Stimulated activated naive B cell treated with anti-CD40 and anti-IgM and Interleukin-4, amounts not matched to agents 10 μg/mL and 1 μg/mL and 100 μg/mL, for 72 hours (primary cell): ENCODE results near the gene PDIK1L.

Experiments used
- ATAC-seq, 2 donors: fragments of 150-1000 bp; cut with Tn5 transposase; replicated peaks; 2 replicates each; pipeline ENCODE4 v1.10.0; 2021; ENCODE audit warnings: moderate library complexity in 1 of 2
- DNase-seq: peaks from one replicate; pipeline ENCODE4 v3.0.0; 2021
- H3K27ac Mint-ChIP-seq: one replicate; pipeline ENCODE4 v1.8.0; 2022; ENCODE audit warnings: mild to moderate bottlenecking, mixed read lengths
- H3K27me3 Mint-ChIP-seq, 2 donors: one replicate each; pipeline ENCODE4 v1.8.0; 2022; ENCODE audit warnings: mixed read lengths in 2 of 2
- H3K36me3 Mint-ChIP-seq, 2 donors: one replicate each; pipeline ENCODE4 v1.8.0; 2022; ENCODE audit warnings: mixed read lengths in 2 of 2, mild to moderate bottlenecking in 1 of 2
- H3K4me1 Mint-ChIP-seq, 2 donors: one replicate each; pipeline ENCODE4 v1.8.0; 2022; ENCODE audit warnings: mixed read lengths in 2 of 2, mild to moderate bottlenecking in 1 of 2
- H3K4me3 Mint-ChIP-seq, 2 donors: one replicate each; pipeline ENCODE4 v1.8.0; 2022; ENCODE audit warnings: mild to moderate bottlenecking in 2 of 2, mixed read lengths in 2 of 2, moderate library complexity in 1 of 2
- H3K9me3 Mint-ChIP-seq, 2 donors: one replicate each; pipeline ENCODE4 v1.8.0; 2022; ENCODE audit warnings: mixed read lengths in 2 of 2, mild to moderate bottlenecking in 1 of 2

Gene PDIK1L

GRCh38 chr1:26111530-26112406 is at the start of gene PDIK1L:
TSS of gene PDIK1L (plus strand) at chr1:26111824. CDS start at chr1:26114309, 2,485 bp downstream.
- no peaks in the 10 kb centered on the region for H3K27me3 Mint-ChIP-seq
- peak within 1 kb of the TSS; percentile 94 for H3K27ac Mint-ChIP-seq
- peaks cover 8 to 16% of the 10 kb centered on the region in 2 donors for H3K4me1 Mint-ChIP-seq
- H3K4me3 Mint-ChIP-seq = peak within 1 kb of the TSS; percentile 95 to 96
- peak; percentile 88 for DNase-seq
- peak; percentile 82 to 85 for ATAC-seq
- peaks cover 4 to 5% of the 10 kb centered on the region in 2 donors for H3K36me3 Mint-ChIP-seq
- H3K9me3 Mint-ChIP-seq = no peaks in the 10 kb centered on the region

- no peaks in the 10 kb centered on the region for H3K9me3 Mint-ChIP-seq
- H3K27me3 Mint-ChIP-seq = peaks cover 19 to 53% of the 10 kb centered on the region in 2 donors
- H3K36me3 Mint-ChIP-seq = no peaks in the 10 kb centered on the region
- H3K4me3 Mint-ChIP-seq = no peak overlapping the region
- H3K4me1 Mint-ChIP-seq = peaks cover 0 to 2% of the 10 kb centered on the region in 2 donors
- DNase-seq (no peak), ATAC-seq (no peak)
- H3K27ac Mint-ChIP-seq = no peak overlapping the region
Measured at GRCh38 chr1:26064553-26064952, 47.1 kb upstream of the PDIK1L start.

GRCh38 chr1:26066160-26066559 is 45.5 kb upstream of the PDIK1L start:
- Mint-ChIP-seq H3K27ac (no peak overlapping the region), H3K36me3 (no peaks in the 10 kb centered on the region), H3K9me3 (no peaks in the 10 kb centered on the region), H3K27me3 (peaks cover 11 to 43% of the 10 kb centered on the region in 2 donors), H3K4me1 (peaks cover 0 to 2% of the 10 kb centered on the region in 2 donors), H3K4me3 (no peak overlapping the region)
- DNase-seq (no peak), ATAC-seq (no peak)

- H3K27ac Mint-ChIP-seq = no peak overlapping the region
- no peak for ATAC-seq
- H3K4me3 Mint-ChIP-seq = no peak overlapping the region
- H3K4me1 Mint-ChIP-seq = peaks cover 0 to 2% of the 10 kb centered on the region in 2 donors
- peaks cover 11 to 45% of the 10 kb centered on the region in 2 donors for H3K27me3 Mint-ChIP-seq
- no peak for DNase-seq
- no peaks in the 10 kb centered on the region for H3K36me3 Mint-ChIP-seq
- H3K9me3 Mint-ChIP-seq = no peaks in the 10 kb centered on the region
Measured at GRCh38 chr1:26066857-26067256, 44.8 kb upstream of the PDIK1L start.

- Mint-ChIP-seq H3K4me3 (no peak within 1 kb of the TSS), H3K27ac (no peak within 1 kb of the TSS)
- no peak for DNase-seq
Measured at GRCh38 chr1:26067432-26067911, 44.2 kb upstream of the PDIK1L start, which contains the start of gene TRIM63. TSS of gene TRIM63 (minus strand) at chr1:26067630. CDS start at chr1:26067494, 136 bp downstream.

GRCh38 chr1:26069941-26070295 is 41.7 kb upstream of the PDIK1L start:
- DNase-seq (no peak), ATAC-seq (no peak)
- H3K27ac Mint-ChIP-seq = no peak overlapping the region
- H3K9me3 Mint-ChIP-seq = no peaks in the 10 kb centered on the region
- no peaks in the 10 kb centered on the region for H3K4me1 Mint-ChIP-seq
- peaks cover 35 to 64% of the 10 kb centered on the region in 2 donors for H3K27me3 Mint-ChIP-seq
- no peaks in the 10 kb centered on the region for H3K36me3 Mint-ChIP-seq
- no peak overlapping the region for H3K4me3 Mint-ChIP-seq

More at GRCh38 chr1:26067432-26067911, 44.2 kb upstream of the PDIK1L start, which contains the start of gene TRIM63:
- no peak for ATAC-seq
- Mint-ChIP-seq H3K4me1 (peaks cover 0 to 2% of the 10 kb centered on the region in 2 donors), H3K9me3 (no peaks in the 10 kb centered on the region), H3K36me3 (no peaks in the 10 kb centered on the region), H3K27me3 (peaks cover 18 to 51% of the 10 kb centered on the region in 2 donors)

GRCh38 chr1:26070296-26070962 is 41.2 kb upstream of the PDIK1L start:
- Mint-ChIP-seq H3K4me3 (no peak overlapping the region), H3K27me3 (peaks cover 36 to 65% of the 10 kb centered on the region in 2 donors), H3K9me3 (no peaks in the 10 kb centered on the region), H3K36me3 (no peaks in the 10 kb centered on the region), H3K4me1 (no peaks in the 10 kb centered on the region), H3K27ac (no peak overlapping the region)
- no peak for DNase-seq
- no peak for ATAC-seq

- no peaks in the 10 kb centered on the region for H3K4me1 Mint-ChIP-seq
- H3K4me3 Mint-ChIP-seq = no peak overlapping the region
- H3K27ac Mint-ChIP-seq = no peak overlapping the region
- H3K9me3 Mint-ChIP-seq = no peaks in the 10 kb centered on the region
- H3K27me3 Mint-ChIP-seq = peaks cover 42 to 65% of the 10 kb centered on the region in 2 donors
- ATAC-seq (no peak), DNase-seq (no peak)
- H3K36me3 Mint-ChIP-seq = no peaks in the 10 kb centered on the region
Measured at GRCh38 chr1:26070963-26071342, 40.7 kb upstream of the PDIK1L start.

GRCh38 chr1:26072305-26072704 is 39.3 kb upstream of the PDIK1L start:
- Mint-ChIP-seq H3K36me3 (no peaks in the 10 kb centered on the region), H3K27me3 (peaks cover 49 to 64% of the 10 kb centered on the region in 2 donors), H3K4me3 (no peak overlapping the region), H3K4me1 (no peaks in the 10 kb centered on the region), H3K27ac (no peak overlapping the region), H3K9me3 (no peaks in the 10 kb centered on the region)
- ATAC-seq (no peak), DNase-seq (no peak)

- ATAC-seq = no peak
- Mint-ChIP-seq H3K27ac (no peak overlapping the region), H3K36me3 (no peaks in the 10 kb centered on the region), H3K27me3 (peaks cover 43 to 46% of the 10 kb centered on the region in 2 donors), H3K9me3 (no peaks in the 10 kb centered on the region), H3K4me1 (no peaks in the 10 kb centered on the region), H3K4me3 (no peak overlapping the region)
- DNase-seq = no peak
Measured at GRCh38 chr1:26075421-26076144, 36.0 kb upstream of the PDIK1L start.

GRCh38 chr1:26077524-26077923 is 34.1 kb upstream of the PDIK1L start:
- DNase-seq (no peak), ATAC-seq (no peak)
- H3K4me3 Mint-ChIP-seq = no peak overlapping the region
- H3K9me3 Mint-ChIP-seq = no peaks in the 10 kb centered on the region
- no peak overlapping the region for H3K27ac Mint-ChIP-seq
- H3K4me1 Mint-ChIP-seq = no peaks in the 10 kb centered on the region
- H3K36me3 Mint-ChIP-seq = no peaks in the 10 kb centered on the region
- H3K27me3 Mint-ChIP-seq = peaks cover 36 to 38% of the 10 kb centered on the region in 2 donors

GRCh38 chr1:26078286-26079177 is 33.1 kb upstream of the PDIK1L start:
- Mint-ChIP-seq H3K36me3 (no peaks in the 10 kb centered on the region), H3K9me3 (no peaks in the 10 kb centered on the region)
- DNase-seq = no peak

GRCh38 chr1:26079178-26079563 is 32.5 kb upstream of the PDIK1L start:
- no peak overlapping the region for H3K4me3 Mint-ChIP-seq
- peaks cover 24% of the 10 kb centered on the region in 2 donors for H3K27me3 Mint-ChIP-seq
- no peaks in the 10 kb centered on the region for H3K9me3 Mint-ChIP-seq
- DNase-seq (no peak), ATAC-seq (no peak)
- H3K27ac Mint-ChIP-seq = no peak overlapping the region
- no peaks in the 10 kb centered on the region for H3K36me3 Mint-ChIP-seq
- H3K4me1 Mint-ChIP-seq = no peaks in the 10 kb centered on the region

More at GRCh38 chr1:26078286-26079177, 33.1 kb upstream of the PDIK1L start:
- Mint-ChIP-seq H3K4me3 (no peak overlapping the region), H3K4me1 (no peaks in the 10 kb centered on the region), H3K27me3 (peaks cover 26 to 28% of the 10 kb centered on the region in 2 donors), H3K27ac (no peak overlapping the region)
- no peak for ATAC-seq
